Measurements from ENCODE around the gene LRP1.

LRP1 gene

DNA sequence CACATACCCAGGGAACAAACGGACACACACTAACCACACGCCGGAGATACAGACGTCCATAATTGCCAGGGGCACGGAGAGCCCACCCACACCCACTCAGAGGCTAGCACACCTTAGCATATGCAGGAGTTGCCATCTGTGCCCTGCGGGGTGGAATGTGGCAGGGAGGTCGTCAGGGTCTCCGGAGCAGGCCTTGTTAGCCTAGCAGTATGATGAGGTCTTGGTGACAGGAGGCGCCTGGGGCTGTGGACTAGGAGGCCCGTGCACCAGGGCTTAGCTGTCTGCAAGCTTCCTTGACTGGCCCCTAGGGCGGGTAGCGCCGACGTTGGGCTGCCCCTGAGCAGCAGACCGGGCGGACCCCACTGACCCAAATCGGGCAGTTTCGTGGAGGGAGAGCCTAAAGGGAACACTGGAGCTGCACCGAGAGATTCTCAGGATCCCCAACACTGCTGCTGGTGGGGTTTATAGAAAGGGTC is 112.7 kb downstream of the LRP1 start:
- DNase-seq = peak; percentile 20 to 29

DNA sequence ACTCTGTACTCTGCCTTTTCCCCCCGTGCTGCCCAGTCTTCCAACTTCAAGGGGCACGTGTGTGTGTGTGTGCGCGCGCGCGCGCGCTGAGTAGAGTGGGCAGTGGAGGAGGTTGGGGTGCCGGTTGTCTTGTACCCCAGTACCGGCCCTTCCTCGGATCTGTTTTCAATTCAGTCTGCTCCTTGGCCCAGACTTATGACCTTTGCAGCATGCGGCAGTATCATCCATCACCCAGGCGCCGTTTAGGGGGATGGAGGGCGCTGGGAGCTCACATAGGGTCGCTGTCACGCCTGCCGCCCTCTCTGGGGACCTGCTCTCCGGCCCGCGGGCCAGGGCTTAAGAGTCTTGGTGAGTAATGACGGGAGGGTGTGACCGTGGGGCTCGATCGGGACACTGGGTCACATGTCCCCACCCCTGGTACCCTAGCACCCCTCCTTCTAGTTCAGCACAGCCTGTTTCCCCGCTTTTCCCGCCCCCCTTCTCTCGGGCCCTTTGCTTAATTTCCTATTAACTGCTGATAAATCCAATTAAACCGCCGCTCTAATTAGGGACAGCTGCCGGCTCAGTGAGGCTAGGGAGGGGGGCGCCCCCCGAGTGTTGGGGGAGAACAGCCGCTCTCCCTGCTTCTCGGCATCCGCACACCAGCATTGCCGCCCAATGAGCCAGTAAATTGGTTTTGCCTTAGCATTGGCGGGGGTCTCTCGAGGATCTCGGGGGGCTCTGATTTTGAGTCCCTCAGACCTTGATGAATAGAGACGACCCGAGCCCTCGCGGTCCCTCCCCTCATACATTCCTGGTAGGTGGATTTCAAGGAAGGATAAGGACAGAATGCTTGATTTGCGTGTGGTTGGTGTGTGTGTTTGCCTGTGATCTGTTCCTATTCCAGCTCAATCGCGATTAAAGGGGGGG is 113.4 kb downstream of the LRP1 start:
- DNase-seq = no peak

DNA sequence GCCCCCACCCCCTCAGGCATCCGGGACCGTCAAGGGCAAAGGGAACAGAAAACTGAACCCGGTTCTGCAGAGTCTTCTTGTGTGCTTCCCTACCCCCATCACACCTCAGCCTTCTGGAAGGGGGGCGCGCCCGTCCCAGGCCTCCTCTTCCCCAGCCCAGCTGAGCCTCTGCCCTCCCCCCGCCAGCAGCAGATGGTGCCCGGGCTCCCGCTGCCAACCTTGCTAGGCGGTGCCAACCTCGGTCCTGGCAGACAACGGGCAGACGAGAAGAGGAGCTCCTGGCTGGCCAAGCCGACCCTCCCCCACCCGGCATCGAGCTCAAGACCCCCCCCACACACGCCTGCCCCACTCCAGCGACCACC is 114.0 kb downstream of the LRP1 start:
- DNase-seq = peak in 1 of 2 experiments; percentile 63

DNA sequence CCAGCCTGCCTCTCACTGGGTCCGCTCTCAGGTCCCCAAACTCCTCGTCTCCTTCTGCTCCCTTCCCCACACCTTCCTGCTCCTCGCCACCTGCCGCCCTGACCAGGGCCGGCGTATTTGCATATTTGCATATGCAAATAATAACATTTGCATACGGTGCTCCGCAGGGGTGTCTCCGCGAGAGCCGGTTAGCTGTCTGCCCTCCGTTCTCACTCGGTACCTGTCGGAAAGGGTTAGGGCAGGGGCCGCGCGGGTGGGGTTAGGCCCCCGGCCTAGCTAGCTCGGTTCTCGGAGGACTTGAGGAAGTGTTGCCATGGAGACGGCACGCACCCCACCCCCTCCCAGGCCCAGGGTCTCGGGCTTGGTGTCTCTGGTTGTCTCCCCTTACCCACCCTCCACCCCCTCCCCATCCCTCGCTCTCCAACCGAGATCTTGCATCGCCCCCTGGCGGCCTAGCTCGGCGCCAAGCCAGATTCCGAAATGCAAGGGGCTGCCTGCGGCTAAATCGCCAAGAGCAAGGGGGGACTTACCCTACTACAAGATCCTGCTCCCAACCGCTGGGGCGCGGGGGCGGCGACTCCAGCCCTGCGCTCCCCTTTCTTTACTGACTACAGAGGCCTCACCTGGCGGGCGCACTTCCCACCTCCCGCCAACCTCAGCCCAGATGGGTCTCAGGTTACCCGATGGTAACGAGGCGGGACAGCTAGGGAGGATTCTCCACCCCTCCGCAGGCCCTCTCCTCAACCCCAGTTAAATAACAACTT is 114.6 kb downstream of the LRP1 start:
- DNase-seq = peak; percentile 75 to 78

DNA sequence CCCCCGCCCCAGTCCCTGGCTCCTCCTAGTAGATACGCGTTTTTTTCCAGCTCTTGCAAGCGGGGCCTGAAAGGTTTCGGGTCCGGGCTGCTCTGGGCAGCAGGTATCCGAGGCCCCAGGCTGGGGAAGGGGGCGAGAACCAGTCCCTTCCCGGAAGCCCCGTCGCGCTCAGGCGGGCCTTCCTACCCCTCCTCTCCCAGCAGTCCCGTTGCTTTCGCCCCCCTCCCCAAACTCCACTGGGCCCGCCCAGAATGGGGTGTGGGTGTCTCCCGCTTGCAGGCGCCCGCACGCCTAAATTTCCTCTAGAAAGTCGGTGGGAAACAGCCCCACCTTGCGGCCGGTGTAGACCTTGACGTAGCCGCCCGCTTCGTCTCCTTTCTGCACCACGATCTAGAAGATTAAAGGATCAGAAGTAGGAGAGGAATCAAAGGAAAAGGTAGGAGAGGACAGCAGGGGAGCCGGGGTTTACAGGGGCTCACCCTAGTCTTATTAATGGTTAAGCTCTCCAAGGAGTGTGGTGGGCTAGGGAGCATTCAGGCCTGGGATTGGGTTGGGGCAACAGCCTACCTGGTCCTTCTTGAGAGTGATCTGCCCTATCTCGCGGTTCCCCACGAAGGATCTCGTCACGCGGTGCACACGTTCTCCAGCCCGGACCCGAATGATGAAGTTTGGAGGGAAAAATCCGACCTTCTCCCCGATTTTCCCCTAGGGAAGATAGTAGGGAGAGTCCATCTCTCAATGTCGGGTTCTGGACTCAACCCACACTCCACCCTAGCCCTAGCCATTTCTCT is 115.4 kb downstream of the LRP1 start:
- peak; percentile 69 to 77 for DNase-seq

DNA sequence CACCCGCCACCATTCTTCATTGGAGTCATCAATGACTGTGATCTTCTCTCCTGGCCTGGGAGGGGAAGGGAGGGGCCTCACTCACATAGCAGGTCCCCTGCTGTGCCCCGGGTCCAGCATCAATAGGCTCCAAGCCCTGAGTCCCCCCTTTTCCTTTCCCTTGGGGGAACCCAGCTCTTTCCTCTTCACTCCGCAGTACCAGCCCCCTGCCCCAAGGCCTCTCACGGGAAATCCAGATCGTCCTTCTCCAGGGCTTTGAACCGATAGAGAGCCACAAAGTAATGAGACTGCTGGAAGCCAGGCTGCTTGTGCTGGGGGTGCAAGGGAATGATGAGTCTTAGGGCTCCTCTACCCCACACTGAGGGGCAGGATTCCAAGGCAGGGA is 116.0 kb downstream of the LRP1 start:
- DNase-seq = no peak

DNA sequence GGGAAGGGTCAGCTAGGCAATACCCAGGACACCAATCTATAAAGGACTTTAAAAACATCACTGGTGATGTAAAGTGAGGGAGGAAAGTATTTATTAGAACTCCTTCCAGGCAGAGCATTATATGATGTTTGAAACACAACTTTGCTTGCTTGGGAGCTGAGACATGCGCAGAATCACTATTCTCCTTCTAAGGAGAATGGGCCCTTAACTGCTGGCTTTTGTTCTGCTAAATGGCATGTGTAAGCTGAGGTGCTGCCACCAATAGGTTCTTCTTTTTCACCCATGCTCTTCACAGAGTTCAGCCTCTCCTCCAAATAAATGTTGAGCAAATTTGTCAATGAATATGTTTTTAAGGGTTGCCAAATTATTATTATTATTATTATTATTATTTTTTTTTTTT is 118.8 kb downstream of the LRP1 start:
- no peak for DNase-seq

DNA sequence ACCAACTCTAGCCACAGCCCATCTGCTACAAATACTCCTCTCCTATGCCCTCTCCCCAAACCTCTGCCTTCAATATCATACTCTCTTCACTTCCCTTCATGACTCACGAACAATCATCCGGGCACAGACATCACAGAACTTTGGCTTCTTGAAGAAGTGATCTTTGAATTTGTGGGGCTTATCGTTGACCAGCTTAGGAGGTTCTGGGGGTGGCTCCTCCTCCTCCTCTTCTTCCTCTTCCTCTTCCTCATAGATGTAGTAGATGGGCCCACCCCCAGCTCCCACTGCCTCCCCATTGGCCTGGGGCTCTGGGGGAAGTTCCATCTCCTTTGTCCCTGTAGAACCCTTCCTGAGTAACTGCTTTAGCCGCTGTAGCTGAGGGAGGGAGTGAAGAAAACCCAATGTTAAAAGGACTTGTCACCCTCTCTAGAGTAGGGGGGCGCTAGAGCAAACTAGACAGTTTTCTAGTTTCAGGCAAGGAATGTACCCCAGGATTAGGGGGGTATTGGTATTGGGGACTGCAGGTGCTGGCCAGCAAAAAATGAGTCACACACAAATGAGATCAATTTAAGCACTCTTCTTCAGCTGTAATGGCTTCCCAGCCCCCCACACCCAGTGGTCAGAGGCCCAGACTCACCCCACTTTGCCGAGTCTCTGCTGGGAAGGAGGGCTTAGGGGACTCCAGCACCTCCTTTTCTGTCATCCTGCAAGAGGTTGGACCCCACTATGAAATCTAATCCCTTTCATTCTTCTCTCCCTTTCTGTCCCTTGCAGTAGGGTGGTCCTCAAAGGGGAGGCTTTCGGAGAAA is 120.9 kb downstream of the LRP1 start:
- no peak for DNase-seq

DNA sequence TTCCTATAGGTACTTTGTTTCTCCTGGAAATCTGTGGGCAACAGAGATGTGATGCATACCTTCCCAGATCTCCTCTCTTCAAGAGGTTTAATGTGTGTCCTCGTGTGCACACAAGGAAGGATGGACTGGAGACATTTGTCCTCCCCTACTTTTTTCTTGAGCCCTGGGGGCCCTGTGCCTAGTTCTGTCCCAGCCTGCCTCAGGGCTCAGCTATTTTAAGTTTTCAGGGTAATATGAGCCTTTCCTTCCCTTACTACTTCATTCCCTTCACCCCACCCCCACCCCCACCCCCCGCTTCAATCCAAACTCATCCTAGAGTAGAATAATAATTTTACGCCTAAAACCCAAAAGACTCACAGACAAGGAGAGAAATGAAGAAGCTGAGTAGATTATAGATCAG is 122.3 kb downstream of the LRP1 start:
- DNase-seq = no peak

DNA sequence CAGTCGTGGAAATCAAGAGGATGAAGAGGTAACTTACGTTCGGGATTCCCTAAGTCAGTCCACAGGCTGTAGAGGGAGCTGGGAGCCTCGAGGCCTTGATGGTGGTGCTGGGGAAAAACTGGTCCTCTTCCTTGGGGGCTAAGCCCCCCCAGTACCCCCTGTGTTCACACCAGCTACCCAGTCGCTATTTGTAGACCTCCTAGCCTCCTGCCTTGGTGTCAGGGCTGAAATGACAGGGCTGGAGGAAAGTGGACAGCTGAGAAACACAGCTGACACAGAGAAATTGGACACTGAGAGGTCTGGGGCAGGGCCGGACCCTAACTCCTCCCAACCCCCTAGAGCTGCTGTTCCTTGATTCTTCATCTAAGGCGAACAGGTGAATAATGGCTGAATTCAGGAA is 122.7 kb downstream of the LRP1 start, which contains the start of gene STAC3:
Gene STAC3 (minus strand): TSS at position 232 of the 400 bp plus-strand sequence. CDS start 1,551 bp downstream, outside the sequence.
- DNase-seq = no peak

DNA sequence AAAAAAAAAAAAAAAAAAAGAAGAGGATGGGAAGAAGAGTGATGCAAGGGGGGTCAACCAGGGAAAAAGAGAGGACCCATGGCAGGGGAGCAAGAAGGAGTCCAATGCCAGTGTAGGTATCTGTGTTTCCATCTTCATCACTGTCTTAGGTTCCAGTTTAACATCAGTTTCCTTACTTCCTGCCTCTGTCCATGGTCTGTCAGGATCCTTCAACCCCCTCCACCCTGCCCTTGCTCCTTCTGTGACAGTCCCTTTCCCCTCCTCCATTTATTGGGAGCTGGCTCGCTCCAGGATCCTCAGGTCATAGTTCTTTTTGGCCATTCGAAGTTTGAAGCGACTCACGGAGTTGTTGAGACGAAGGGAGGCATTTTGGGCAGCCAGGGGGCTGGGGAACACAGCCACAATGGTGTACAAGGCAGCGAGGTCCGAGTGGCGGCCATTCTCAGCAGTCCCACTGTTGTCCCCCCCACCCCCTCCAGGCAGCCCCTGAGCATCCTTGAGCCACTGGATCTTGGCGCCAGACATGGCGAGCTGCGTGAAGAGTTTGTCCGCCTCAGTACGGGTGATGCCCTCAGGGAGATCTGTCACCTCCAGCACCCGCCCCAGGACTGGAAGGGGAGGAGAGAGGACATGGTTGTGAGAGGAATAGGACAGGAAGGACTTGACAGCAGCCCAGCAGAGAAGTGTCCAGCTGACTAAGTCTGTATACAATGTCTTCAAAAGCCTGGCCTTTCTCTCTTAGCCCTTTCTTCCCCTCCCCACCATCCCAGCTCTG is 126.4 kb downstream of the LRP1 start:
- DNase-seq = no peak

DNA sequence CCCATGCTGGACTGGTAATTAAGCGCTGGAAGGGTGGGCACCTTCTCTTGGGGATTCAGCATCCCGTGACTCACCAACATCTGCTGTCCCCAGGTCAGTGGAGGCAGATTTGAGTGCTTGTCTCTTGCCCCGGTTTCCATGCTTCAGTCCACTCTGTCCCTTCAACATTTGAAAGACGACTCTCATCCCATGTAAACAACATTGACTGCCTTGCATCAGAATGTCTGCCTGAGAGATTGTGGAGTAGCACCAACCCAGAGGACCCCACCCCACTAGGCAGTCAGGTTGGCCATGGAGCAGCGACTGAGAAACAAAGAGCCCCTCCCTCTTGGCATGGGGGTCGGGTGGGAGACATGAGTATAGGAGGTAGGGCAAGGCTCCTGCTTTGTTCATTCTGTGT is 127.6 kb downstream of the LRP1 start:
- no peak for DNase-seq

DNA sequence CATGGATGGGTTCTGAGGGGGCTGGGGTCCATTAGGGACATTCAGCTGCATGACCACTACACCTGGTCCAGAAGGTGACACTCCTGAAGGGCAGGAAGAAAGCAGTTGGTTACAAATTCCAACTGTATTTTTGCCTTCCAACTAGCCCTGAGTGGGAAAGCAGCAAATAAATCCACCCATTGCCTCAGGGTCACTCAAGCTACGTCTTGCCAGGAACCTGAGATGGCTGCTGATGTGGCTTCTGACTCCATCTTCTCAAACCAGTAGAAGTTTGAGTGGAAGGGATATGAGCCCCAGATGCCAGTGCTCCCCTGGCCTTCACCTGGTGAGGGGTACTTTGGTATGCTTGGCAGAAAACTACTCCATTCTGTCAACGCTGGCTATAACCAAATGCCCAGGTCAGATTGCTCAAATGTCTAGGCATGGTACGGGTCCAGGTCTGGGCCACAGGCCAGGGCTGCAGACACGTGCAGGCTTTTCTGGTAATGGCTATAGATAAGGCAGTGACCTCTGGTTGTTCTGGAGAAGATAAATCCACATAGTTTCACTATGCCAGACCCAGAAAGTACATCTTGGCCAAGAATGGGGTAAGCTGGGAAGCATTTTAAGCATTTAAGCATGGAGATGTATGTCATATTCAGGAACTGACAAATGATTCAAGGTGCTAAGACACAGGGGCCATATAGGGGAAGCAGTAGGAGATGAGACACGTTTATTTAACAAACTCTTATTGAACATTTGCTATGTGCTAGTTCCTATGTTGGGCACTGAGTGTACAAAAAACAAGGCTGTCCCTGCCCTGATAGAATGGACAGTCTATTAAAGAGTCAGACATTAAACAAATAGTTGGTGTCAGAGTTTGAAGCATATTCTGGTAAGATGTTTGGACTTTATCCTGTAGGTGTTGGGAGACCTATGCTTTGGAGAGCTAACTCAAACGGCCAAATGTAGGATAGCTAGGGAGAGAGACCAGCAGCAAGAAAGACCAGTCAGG is 131.0 kb downstream of the LRP1 start:
- DNase-seq = no peak

DNA sequence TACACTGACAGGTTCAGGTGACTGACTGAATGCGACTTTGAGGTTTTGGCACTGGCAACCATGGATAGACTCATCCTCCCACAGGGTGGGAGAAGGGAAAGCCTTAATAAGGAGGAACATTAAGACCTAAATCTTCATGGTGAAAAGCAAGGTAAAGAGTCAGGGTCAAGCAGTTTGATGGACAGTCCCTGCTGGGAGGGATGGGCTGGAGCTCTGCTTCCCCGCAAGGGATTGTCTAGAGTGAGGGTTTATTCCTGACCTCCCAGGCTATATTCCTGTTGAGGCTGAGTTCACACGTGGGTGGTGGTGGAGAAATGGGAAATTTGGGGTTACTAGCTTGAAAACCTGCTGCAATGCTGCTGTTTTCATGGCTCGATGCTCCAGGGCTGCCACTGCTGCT is 132.1 kb downstream of the LRP1 start:
- no peak for DNase-seq

DNA sequence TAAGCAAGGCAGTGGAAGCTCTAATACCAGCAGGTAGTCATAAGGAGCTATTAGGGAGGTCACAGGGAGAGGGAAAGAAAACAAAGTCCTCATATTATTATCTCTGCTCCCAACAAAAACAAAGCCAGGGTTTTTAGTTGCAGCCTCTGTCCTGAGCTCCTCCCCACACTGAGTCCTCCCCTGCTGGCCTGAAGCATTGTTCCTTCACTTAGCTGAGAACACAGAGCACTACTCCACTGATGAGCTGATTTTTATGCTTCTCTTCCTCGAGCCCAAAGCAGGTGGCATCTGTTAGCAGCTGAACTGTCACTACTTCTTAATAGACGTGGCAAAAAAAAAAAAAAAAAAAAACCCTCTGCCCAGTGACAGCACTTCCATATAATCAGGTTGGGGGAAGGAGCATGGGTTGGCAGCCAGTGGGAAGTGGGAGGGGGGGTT is 133.2 kb downstream of the LRP1 start:
- DNase-seq = no peak

DNA sequence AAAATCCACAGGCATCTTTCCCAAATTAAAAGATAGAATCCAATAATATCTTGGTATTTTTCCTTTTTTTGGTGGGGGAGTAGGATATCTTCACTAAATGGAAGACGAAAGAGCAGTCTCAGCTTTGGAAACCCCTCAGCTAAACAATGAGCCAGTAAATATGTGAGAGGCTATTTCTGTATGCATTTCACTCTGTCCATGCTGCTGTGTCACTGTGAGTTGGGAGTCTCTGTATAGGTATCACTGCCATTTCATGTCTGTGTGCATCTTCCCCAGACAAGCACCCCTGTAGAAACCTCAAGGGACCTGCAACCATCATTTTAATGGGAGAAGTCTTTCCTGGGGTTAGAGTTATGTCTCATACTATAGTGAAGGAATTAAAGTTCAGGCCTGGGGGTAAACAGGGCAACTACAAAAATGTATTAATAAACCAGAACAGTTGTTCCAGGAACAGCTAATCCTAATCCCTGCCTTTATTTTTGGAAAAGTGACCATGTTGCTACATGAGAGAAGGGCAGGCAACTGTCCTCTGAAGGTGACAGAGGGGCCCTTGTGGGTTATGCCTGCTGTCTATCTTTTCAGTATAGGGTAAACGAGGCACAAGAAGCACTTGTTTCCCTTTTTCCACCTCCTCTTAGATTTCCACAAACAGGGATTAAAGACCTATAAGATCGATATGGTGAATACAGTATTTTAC is 134.0 kb downstream of the LRP1 start:
- no peak for DNase-seq

All from SHP77 (cell line).